ENCODE results near the gene F2RL1.
"Not testable (repeated sequence)": the region's sequence is repeated elsewhere in the genome, so short reads cannot be mapped to it uniquely, and the experiment has no call there.

The F2RL1 gene

DNA sequence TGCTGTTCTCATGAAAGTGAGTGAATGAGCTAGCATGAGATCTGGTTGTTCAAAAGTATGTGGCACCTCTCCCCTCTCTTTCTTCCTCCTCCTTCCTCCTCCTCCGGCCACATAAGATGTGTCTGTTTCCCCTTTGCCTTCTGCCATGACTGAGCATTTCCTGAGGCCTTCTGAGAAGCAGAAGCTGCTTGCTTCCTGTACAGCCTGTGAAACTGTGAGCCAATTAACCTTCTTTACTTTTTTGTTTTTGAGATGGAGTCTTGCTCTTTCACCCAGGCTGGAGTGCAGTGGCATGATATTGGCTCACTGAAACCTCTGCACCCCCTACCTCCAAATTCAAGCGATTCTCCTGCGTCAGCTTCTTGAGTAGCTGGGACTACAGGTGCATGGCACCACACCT is 37.1 kb downstream of the F2RL1 start:
- TF ChIP-seq ZNF70 (CRISPR knock-in tag; IDR thresholded peaks at IDR 0.05) (no peak), ZFP3 (CRISPR knock-in tag; IDR thresholded peaks at IDR 0.05) (no peak), TOX (CRISPR knock-in tag; IDR thresholded peaks at IDR 0.05; ENCODE audit: borderline replicate concordance) (no peak), GLIS3 (CRISPR knock-in tag; IDR thresholded peaks at IDR 0.05) (no peak), ARNTL (CRISPR knock-in tag; IDR thresholded peaks at IDR 0.05; ENCODE audit: borderline replicate concordance, low read depth) (no peak), ZC3H10 (CRISPR knock-in tag; IDR thresholded peaks at IDR 0.05) (no peak), PPARA (CRISPR knock-in tag; IDR thresholded peaks at IDR 0.05; ENCODE audit: borderline replicate concordance) (no peak), RARB (CRISPR knock-in tag; IDR thresholded peaks at IDR 0.05) (no peak), ZFP30 (CRISPR knock-in tag; IDR thresholded peaks at IDR 0.05) (no peak), SNAI2 (CRISPR knock-in tag; IDR thresholded peaks at IDR 0.05) (no peak), ZNF8 (CRISPR knock-in tag; IDR thresholded peaks at IDR 0.05) (no peak), CSDC2 (CRISPR knock-in tag; IDR thresholded peaks at IDR 0.05) (no peak), OSR1 (CRISPR knock-in tag; IDR thresholded peaks at IDR 0.05) (no peak)
- TF ChIP-seq, protein P1, sequence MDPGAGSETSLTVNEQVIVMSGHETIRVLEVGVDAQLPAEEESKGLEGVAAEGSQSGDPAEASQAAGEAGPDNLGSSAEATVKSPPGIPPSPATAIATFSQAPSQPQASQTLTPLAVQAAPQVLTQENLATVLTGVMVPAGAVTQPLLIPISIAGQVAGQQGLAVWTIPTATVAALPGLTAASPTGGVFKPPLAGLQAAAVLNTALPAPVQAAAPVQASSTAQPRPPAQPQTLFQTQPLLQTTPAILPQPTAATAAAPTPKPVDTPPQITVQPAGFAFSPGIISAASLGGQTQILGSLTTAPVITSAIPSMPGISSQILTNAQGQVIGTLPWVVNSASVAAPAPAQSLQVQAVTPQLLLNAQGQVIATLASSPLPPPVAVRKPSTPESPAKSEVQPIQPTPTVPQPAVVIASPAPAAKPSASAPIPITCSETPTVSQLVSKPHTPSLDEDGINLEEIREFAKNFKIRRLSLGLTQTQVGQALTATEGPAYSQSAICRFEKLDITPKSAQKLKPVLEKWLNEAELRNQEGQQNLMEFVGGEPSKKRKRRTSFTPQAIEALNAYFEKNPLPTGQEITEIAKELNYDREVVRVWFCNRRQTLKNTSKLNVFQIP (CRISPR knock-in tag; IDR thresholded peaks at IDR 0.05; ENCODE audit: borderline replicate concordance, low read depth): no peak
- TF ChIP-seq, protein P2, sequence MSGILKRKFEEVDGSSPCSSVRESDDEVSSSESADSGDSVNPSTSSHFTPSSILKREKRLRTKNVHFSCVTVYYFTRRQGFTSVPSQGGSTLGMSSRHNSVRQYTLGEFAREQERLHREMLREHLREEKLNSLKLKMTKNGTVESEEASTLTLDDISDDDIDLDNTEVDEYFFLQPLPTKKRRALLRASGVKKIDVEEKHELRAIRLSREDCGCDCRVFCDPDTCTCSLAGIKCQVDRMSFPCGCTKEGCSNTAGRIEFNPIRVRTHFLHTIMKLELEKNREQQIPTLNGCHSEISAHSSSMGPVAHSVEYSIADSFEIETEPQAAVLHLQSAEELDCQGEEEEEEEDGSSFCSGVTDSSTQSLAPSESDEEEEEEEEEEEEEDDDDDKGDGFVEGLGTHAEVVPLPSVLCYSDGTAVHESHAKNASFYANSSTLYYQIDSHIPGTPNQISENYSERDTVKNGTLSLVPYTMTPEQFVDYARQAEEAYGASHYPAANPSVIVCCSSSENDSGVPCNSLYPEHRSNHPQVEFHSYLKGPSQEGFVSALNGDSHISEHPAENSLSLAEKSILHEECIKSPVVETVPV (CRISPR knock-in tag; IDR thresholded peaks at IDR 0.05): no peak
- TF ChIP-seq, protein P3, sequence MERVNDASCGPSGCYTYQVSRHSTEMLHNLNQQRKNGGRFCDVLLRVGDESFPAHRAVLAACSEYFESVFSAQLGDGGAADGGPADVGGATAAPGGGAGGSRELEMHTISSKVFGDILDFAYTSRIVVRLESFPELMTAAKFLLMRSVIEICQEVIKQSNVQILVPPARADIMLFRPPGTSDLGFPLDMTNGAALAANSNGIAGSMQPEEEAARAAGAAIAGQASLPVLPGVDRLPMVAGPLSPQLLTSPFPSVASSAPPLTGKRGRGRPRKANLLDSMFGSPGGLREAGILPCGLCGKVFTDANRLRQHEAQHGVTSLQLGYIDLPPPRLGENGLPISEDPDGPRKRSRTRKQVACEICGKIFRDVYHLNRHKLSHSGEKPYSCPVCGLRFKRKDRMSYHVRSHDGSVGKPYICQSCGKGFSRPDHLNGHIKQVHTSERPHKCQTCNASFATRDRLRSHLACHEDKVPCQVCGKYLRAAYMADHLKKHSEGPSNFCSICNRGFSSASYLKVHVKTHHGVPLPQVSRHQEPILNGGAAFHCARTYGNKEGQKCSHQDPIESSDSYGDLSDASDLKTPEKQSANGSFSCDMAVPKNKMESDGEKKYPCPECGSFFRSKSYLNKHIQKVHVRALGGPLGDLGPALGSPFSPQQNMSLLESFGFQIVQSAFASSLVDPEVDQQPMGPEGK (CRISPR knock-in tag; IDR thresholded peaks at IDR 0.05; ENCODE audit: borderline replicate concordance): no peak
- no peak for ATAC-seq

DNA sequence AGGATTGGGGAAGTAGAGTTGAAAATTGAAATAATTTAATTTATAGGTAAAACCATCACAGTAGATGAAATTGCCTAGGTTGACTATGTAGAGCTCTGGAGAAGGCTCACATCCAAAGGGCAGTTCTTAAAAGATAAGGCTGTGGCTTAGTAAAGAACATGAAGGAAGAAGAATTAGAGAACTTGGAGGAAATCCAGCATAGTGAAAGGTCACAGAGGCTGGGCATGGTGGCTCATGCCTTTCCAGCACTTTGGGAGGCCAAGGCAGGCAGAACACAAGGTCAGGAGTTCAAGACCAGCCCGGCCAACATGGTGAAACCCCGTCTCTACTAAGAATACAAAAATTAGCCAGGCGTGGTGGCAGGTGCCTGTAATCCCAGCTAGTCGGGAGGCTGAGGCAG is 38.0 kb downstream of the F2RL1 start:
- not testable (repeated sequence) for ATAC-seq

DNA sequence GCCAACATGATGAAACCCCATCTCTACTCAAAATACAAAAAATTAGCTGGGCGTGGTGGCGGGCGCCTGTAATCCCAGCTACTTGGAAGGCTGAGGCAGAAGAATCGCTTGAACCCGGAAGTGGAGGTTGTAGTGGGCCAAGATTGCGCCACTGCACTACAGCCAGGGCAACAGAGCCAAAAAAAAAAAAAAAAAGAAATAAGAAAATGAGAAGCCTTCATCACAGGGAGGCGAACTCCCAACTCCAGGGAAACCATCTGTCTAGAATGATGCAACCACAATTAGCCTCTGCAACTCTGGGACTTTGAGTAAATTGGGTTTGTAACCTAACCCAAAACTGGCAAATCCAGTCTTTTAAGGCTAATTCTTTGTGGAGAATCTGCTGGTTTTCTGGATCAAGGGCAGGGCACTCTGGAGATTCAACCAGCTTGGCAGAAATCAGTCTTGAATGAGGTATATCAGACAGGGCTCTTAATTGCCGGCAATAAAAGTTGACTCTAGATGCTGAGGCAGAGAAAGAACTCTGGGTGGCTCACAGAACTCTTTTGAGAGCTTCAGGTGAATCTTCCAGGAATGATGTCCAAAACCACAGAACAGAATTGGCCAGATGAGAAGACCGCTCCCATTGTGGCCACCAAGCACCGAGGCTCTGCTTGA is 40.9 kb downstream of the F2RL1 start:
- no peak for TF ChIP-seq ZNF70 (CRISPR knock-in tag; IDR thresholded peaks at IDR 0.05)
- no peak for TF ChIP-seq OSR1 (CRISPR knock-in tag; IDR thresholded peaks at IDR 0.05)
- no peak for TF ChIP-seq ZNF8 (CRISPR knock-in tag; IDR thresholded peaks at IDR 0.05)
- TF ChIP-seq CSDC2 (CRISPR knock-in tag; IDR thresholded peaks at IDR 0.05): no peak
- TF ChIP-seq SNAI2 (CRISPR knock-in tag; IDR thresholded peaks at IDR 0.05): no peak
- TF ChIP-seq RARB (CRISPR knock-in tag; IDR thresholded peaks at IDR 0.05): no peak
- ATAC-seq: no peak

DNA sequence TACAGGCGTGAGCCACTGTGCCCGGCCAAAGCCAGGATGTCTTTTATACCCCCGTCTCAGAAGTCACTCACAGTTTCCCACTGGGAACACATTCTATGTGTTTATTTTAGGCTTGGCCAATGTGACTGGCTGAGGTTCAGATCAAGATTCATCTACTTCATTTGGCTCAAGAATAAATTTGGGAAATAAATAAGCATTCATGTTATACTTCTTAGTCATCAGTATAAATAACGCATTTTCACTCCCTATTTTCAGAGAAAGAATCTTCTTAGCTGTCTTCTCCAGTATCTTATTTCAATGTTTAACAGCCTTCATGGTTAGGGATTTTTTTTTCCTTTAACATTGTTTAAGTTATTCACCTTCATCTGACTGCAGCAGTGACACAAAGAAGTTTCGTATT is 42.8 kb downstream of the F2RL1 start:
- no peak for TF ChIP-seq RARB (CRISPR knock-in tag; IDR thresholded peaks at IDR 0.05)
- no peak for TF ChIP-seq ZNF70 (CRISPR knock-in tag; IDR thresholded peaks at IDR 0.05)
- TF ChIP-seq OSR1 (CRISPR knock-in tag; IDR thresholded peaks at IDR 0.05): no peak
- no peak for TF ChIP-seq ZFP3 (CRISPR knock-in tag; IDR thresholded peaks at IDR 0.05)
- TF ChIP-seq ISL1 (CRISPR knock-in tag; IDR thresholded peaks at IDR 0.05): no peak
- TF ChIP-seq GLIS3 (CRISPR knock-in tag; IDR thresholded peaks at IDR 0.05): no peak
- TF ChIP-seq, protein P3 (CRISPR knock-in tag; IDR thresholded peaks at IDR 0.05; ENCODE audit: borderline replicate concordance): no peak
- no peak for TF ChIP-seq ESRRG (CRISPR knock-in tag; IDR thresholded peaks at IDR 0.05)
- TF ChIP-seq BACH2 (CRISPR knock-in tag; IDR thresholded peaks at IDR 0.05; ENCODE audit: borderline replicate concordance): no peak
- no peak for TF ChIP-seq ZNF565 (CRISPR knock-in tag; conservative IDR thresholded peaks at IDR 0.05; ENCODE audit: low read depth)
- no peak for TF ChIP-seq ZNF8 (CRISPR knock-in tag; IDR thresholded peaks at IDR 0.05)
- no peak for TF ChIP-seq ZFP30 (CRISPR knock-in tag; IDR thresholded peaks at IDR 0.05)
- ATAC-seq: peak; percentile 65
